Neural progenitor cell (in vitro differentiated cells): Measurements from ENCODE around the gene C21orf91. TPM values are rescaled to one million over a fixed set of nuclear protein-coding genes. Genes with fewer than 3 reads are reported as not detected.
A peak's percentile ranks its signal among the peaks of the same experiment; 100 is the strongest.

Experiments used
- DNase-seq: peaks from one replicate; pipeline ENCODE4 v3.0.0-alpha.2; 2016; ENCODE audit warnings: low spot score
- H2AFZ ChIP-seq: fragments of 200-600 bp; sonication (generic); replicated peaks from 2 replicates; pipeline ENCODE4 v1.6.1; 2016; ENCODE audit warnings: antibody characterized with exemption
- H3F3A ChIP-seq: fragments of 200-600 bp; sonication (generic); 2 replicates; pipeline ENCODE4 v1.6.1; 2016; ENCODE audit warnings: antibody characterized with exemption, low read depth
- H3K27ac ChIP-seq: fragments of 200-600 bp; sonication (generic); 2 replicates; pipeline ENCODE4 v1.5.1; 2016; ENCODE audit warnings: mild to moderate bottlenecking
- H3K27me3 ChIP-seq: fragments of 200-600 bp; sonication (generic); 2 replicates; pipeline ENCODE4 v1.6.1; 2016; ENCODE audit warnings: mild to moderate bottlenecking, moderate library complexity
- H3K36me3 ChIP-seq: fragments of 200-600 bp; sonication (generic); 2 replicates; pipeline ENCODE4 v1.5.1; 2016
- H3K4me1 ChIP-seq: fragments of 200-600 bp; sonication (generic); 2 replicates; pipeline ENCODE4 v1.6.1; 2016; ENCODE audit warnings: mixed run types
- H3K4me2 ChIP-seq: fragments of 200-600 bp; sonication (generic); 2 replicates; pipeline ENCODE4 v1.6.1; 2016
- H3K4me3 ChIP-seq: fragments of 200-600 bp; sonication (generic); 2 replicates; pipeline ENCODE4 v1.5.1; 2016
- H3K79me2 ChIP-seq: fragments of 200-600 bp; sonication (generic); 2 replicates; pipeline ENCODE4 v1.6.1; 2016; ENCODE audit warnings: low read depth
- H3K9ac ChIP-seq: fragments of 200-600 bp; sonication (generic); 2 replicates; pipeline ENCODE4 v1.6.1; 2016
- H3K9me3 ChIP-seq: fragments of 200-600 bp; sonication (generic); 2 replicates; pipeline ENCODE4 v1.5.1; 2016; ENCODE audit warnings: low read depth
- H4K20me1 ChIP-seq: fragments of 200-600 bp; sonication (generic); 2 replicates; pipeline ENCODE4 v1.6.1; 2016; ENCODE audit warnings: low read depth
- H3K27ac Mint-ChIP-seq: 3 replicates; pipeline ENCODE4 v1.8.0; 2021; ENCODE audit warnings: mixed read lengths
- H3K27me3 Mint-ChIP-seq: 2 replicates; pipeline ENCODE4 v1.8.0; 2022; ENCODE audit warnings: low read depth, mild to moderate bottlenecking, inconsistent platforms, moderate library complexity, mixed read lengths; ENCODE audit not compliant: insufficient read depth
- H3K36me3 Mint-ChIP-seq: 3 replicates; pipeline ENCODE4 v1.8.0; 2021; ENCODE audit warnings: mixed read lengths
- H3K4me1 Mint-ChIP-seq: 3 replicates; pipeline ENCODE4 v1.8.0; 2021; ENCODE audit warnings: mixed read lengths
- H3K4me3 Mint-ChIP-seq: 3 replicates; pipeline ENCODE4 v1.8.0; 2021; ENCODE audit warnings: mild to moderate bottlenecking, moderate library complexity, mixed read lengths
- H3K9me3 Mint-ChIP-seq: 3 replicates; pipeline ENCODE4 v1.8.0; 2020; ENCODE audit warnings: mixed read lengths
- CTCF ChIP-seq: fragments of 200-600 bp; sonication (generic); IDR thresholded peaks from 2 replicates; pipeline ENCODE4 v1.5.1; 2017; ENCODE audit warnings: antibody characterized with exemption, mild to moderate bottlenecking
- EZH2 ChIP-seq: fragments of 200-600 bp; sonication (generic); IDR thresholded peaks from 2 replicates; pipeline ENCODE4 v1.6.1; 2017; ENCODE audit warnings: antibody characterized with exemption, mild to moderate bottlenecking, moderate library complexity
- EZH2phosphoT487 ChIP-seq: fragments of 200-600 bp; sonication (generic); IDR thresholded peaks from 2 replicates; pipeline ENCODE4 v1.6.1; 2017; ENCODE audit warnings: antibody characterized with exemption
- total RNA-seq: library from RNA; depleted of rRNA; stranded (reverse); fragments of >200 nt; gene quantifications from 2 replicates; pipeline ENCODE4 v1.2.3, GENCODE V29; 2015; ENCODE audit warnings: low replicate concordance

Gene C21orf91
- total RNA-seq, 1 donor from 2014 or later: 59.9 TPM

- DNase-seq: no peak
- H3K36me3 ChIP-seq: peaks cover 16% of the 10 kb centered on the region
- TF ChIP-seq CTCF (no peak), EZH2phosphoT487 (no peak), EZH2 (no peak)
Observed at GRCh38 chr21:17786071-17786850, 32.9 kb downstream of the C21orf91 start.

GRCh38 chr21:17785403-17785788 lies 33.8 kb downstream of the C21orf91 start:
- H3K27ac Mint-ChIP-seq: no peak overlapping the region

More at GRCh38 chr21:17786071-17786850, 32.9 kb downstream of the C21orf91 start:
- H3K27me3 ChIP-seq: no peaks in the 10 kb centered on the region
- no peak overlapping the region for H3K27ac ChIP-seq
- Mint-ChIP-seq H3K27me3 (no peaks in the 10 kb centered on the region), H3K9me3 (no peaks in the 10 kb centered on the region), H3K4me3 (no peak overlapping the region), H3K36me3 (peaks cover 37% of the 10 kb centered on the region), H3K4me1 (no peaks in the 10 kb centered on the region), H3K27ac (no peak overlapping the region)
- no peak overlapping the region for H3K4me2 ChIP-seq
- peaks cover 6% of the 10 kb centered on the region for H3K4me1 ChIP-seq
- no peaks in the 10 kb centered on the region for H4K20me1 ChIP-seq
- no peak overlapping the region for H3K9ac ChIP-seq
- no peaks in the 10 kb centered on the region for H3K79me2 ChIP-seq
- no peak overlapping the region for H2AFZ ChIP-seq
- peaks cover 10% of the 10 kb centered on the region for H3F3A ChIP-seq
- H3K9me3 ChIP-seq: no peaks in the 10 kb centered on the region
- H3K4me3 ChIP-seq: no peak overlapping the region

GRCh38 chr21:17784604-17785402 lies 34.4 kb downstream of the C21orf91 start:
- H4K20me1 ChIP-seq: no peaks in the 10 kb centered on the region
- no peak overlapping the region for H3K4me3 ChIP-seq
- H3K36me3 ChIP-seq: peaks cover 16% of the 10 kb centered on the region
- Mint-ChIP-seq H3K27ac (no peak overlapping the region), H3K9me3 (no peaks in the 10 kb centered on the region), H3K27me3 (no peaks in the 10 kb centered on the region), H3K4me1 (no peaks in the 10 kb centered on the region), H3K4me3 (no peak overlapping the region), H3K36me3 (peaks cover 34% of the 10 kb centered on the region)
- H3K4me1 ChIP-seq: peaks cover 6% of the 10 kb centered on the region
- H3K4me2 ChIP-seq: no peak overlapping the region
- DNase-seq: no peak
- peaks cover 10% of the 10 kb centered on the region for H3F3A ChIP-seq
- no peak for TF ChIP-seq EZH2phosphoT487
- TF ChIP-seq EZH2: no peak
- TF ChIP-seq CTCF: no peak
- peak overlapping the region; percentile 19 for H3K27ac ChIP-seq
- H2AFZ ChIP-seq: no peak overlapping the region
- no peaks in the 10 kb centered on the region for H3K27me3 ChIP-seq
- no peak overlapping the region for H3K9ac ChIP-seq
- H3K79me2 ChIP-seq: no peaks in the 10 kb centered on the region
- H3K9me3 ChIP-seq: no peaks in the 10 kb centered on the region

More at GRCh38 chr21:17785403-17785788, 33.8 kb downstream of the C21orf91 start:
- TF ChIP-seq CTCF (no peak), EZH2phosphoT487 (no peak), EZH2 (no peak)
- H3K4me3 Mint-ChIP-seq: no peak overlapping the region
- DNase-seq: no peak
- peaks cover 16% of the 10 kb centered on the region for H3K36me3 ChIP-seq
- H3K4me1 ChIP-seq: peaks cover 6% of the 10 kb centered on the region
- H2AFZ ChIP-seq: no peak overlapping the region
- no peaks in the 10 kb centered on the region for H4K20me1 ChIP-seq
- H3K79me2 ChIP-seq: no peaks in the 10 kb centered on the region
- H3K27me3 ChIP-seq: no peaks in the 10 kb centered on the region
- no peaks in the 10 kb centered on the region for H3K27me3 Mint-ChIP-seq
- no peaks in the 10 kb centered on the region for H3K9me3 ChIP-seq
- H3K9me3 Mint-ChIP-seq: no peaks in the 10 kb centered on the region
- H3K4me3 ChIP-seq: no peak overlapping the region
- H3F3A ChIP-seq: peaks cover 10% of the 10 kb centered on the region
- H3K27ac ChIP-seq: no peak overlapping the region
- H3K4me2 ChIP-seq: no peak overlapping the region
- no peak overlapping the region for H3K9ac ChIP-seq
- H3K4me1 Mint-ChIP-seq: no peaks in the 10 kb centered on the region
- H3K36me3 Mint-ChIP-seq: peaks cover 34% of the 10 kb centered on the region
